Measurements from ENCODE around the gene ZBTB45. TPM values are rescaled to one million over a fixed set of nuclear protein-coding genes. Genes with fewer than 3 reads are reported as not detected.

Gene ZBTB45
- total and polyA plus RNA-seq, 10 donors, result 4.0 to 16.0 (median 12.0) TPM

GRCh38 chr19:58500242-58500641 lies 19.4 kb downstream of the ZBTB45 start:
- 93 to 97% (median 96%) methylated on average over 8 to 14 of the region's 14 CpGs for WGBS, 5 donors
- Histone ChIP-seq H3K4me1 (peaks cover 9 to 29% (median 17%) of the 10 kb centered on the region in 6 donors), H3K4me3 (peak overlapping the region in 3 of 8 donors; percentile 50 to 75 (median 54)), H3K36me3 (no peaks in the 10 kb centered on the region), H3K9me3 (peaks cover 0 to 20% (median 6%) of the 10 kb centered on the region in 8 donors), H3K27ac (peak overlapping the region in 3 of 8 donors; percentile 87 to 89 (median 87)), H3K27me3 (replicated peaks in 1 of 7) (no peaks in the 10 kb centered on the region)
- TF ChIP-seq POLR2AphosphoS5 (IDR thresholded peaks at IDR 0.05) (no peak), CTCF (IDR thresholded peaks at IDR 0.05 in 8 of 11, conservative IDR thresholded peaks at IDR 0.05 in 3 of 11) (no peak), POLR2A (IDR thresholded peaks at IDR 0.05) (no peak)
- intact Hi-C loops (cut with DNase I; ENCODE audit: low total_unique reads), result no loop called here
- DNase-seq, result no peak

DNA sequence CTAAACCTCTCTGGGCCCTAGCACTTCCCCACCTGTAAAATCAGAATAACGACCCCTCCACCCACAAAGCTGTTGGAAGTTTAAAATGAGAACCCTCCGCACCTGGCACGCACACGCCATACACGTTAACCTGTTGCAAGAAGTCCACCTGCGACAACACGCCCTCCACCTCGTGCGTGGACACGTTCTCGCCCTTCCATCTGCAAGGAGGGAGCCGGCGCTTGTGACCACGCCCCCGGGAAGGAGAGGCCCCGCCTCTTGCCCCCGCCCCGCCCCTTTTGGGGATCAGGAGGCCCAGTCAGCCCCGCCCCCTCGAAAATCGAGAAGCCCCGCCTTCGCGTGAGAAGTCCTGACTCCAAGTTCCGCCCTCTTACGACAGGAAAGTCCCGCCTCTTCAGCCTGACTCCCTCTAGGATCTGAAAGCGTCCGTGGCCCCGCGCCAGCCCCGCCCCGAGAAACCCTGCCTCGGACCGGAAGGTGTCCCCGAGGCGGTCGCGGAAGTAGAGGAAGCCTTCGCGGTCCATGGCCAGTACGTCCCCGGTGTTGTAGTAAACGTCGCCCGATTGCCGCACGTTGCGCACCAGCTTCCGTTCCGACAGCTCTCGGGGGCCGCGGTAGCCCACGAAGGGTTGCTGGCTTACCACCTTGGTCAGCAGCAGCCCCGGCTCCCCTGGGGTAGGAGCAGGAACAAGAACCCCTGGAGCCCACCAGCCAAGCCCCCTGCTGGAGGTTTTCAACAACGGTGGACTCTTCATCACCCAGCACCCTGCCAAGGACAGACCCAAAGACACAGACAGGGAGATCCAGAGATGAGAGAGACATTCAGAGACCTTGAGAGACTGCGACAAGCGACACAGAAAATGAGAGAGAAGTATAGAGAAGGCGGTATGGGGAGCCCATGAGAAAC lies 20.3 kb downstream of the ZBTB45 start:
- H3K4me1 ChIP-seq, result peaks cover 9 to 29% (median 17%) of the 10 kb centered on the region in 6 donors
- H3K36me3 ChIP-seq, result no peaks in the 10 kb centered on the region
- peaks cover 0 to 20% (median 6%) of the 10 kb centered on the region in 8 donors for H3K9me3 ChIP-seq
- DNase-seq, result peak; percentile 98
- peak; percentile 92 to 94 (median 92) for TF ChIP-seq POLR2AphosphoS5 (IDR thresholded peaks at IDR 0.05)
- peak in 7 of 11 experiments; percentile 27 to 50 (median 34) for TF ChIP-seq CTCF (IDR thresholded peaks at IDR 0.05 in 8 of 11, conservative IDR thresholded peaks at IDR 0.05 in 3 of 11)
- TF ChIP-seq POLR2A (IDR thresholded peaks at IDR 0.05), result no peak
- peak overlapping the region; percentile 40 to 75 (median 50) for H3K4me3 ChIP-seq
- H3K27ac ChIP-seq, result peak overlapping the region; percentile 74 to 91 (median 86)
- WGBS, 5 donors, result 2 to 4% (median 3%) methylated on average over 32 to 60 of the region's 60 CpGs
- intact Hi-C loops (cut with DNase I; ENCODE audit: low total_unique reads), result no loop called here
- H3K27me3 ChIP-seq (replicated peaks in 1 of 7), result no peaks in the 10 kb centered on the region

- Histone ChIP-seq H3K27ac (peak overlapping the region in 7 of 8 donors; percentile 74 to 91 (median 87)), H3K9me3 (peaks cover 0 to 20% (median 6%) of the 10 kb centered on the region in 8 donors), H3K27me3 (replicated peaks in 1 of 7) (no peaks in the 10 kb centered on the region), H3K4me1 (peaks cover 9 to 29% (median 17%) of the 10 kb centered on the region in 6 donors), H3K4me3 (peak overlapping the region; percentile 40 to 75 (median 50)), H3K36me3 (no peaks in the 10 kb centered on the region)
- WGBS, 5 donors, result 52 to 63% (median 62%) methylated on average over 14 to 22 of the region's 22 CpGs
- TF ChIP-seq CTCF (IDR thresholded peaks at IDR 0.05 in 8 of 11, conservative IDR thresholded peaks at IDR 0.05 in 3 of 11) (no peak), POLR2AphosphoS5 (IDR thresholded peaks at IDR 0.05) (no peak), POLR2A (IDR thresholded peaks at IDR 0.05) (no peak)
- intact Hi-C loops (cut with DNase I; ENCODE audit: low total_unique reads), result no loop called here
- peak; percentile 80 for DNase-seq
Observed at GRCh38 chr19:58498316-58499020, 21.1 kb downstream of the ZBTB45 start.

Measured in spleen (tissue), 11 donors.